ENCODE measurements around the gene DLG2.

The DLG2 gene

GRCh38 chr11:84543367-84544159, 1083.6 kb downstream of the DLG2 start:
- no peak for FAIRE-seq

- no peak for FAIRE-seq
These were observed 1085.3 kb downstream of the DLG2 start for GRCh38 chr11:84541731-84542340.

GRCh38 chr11:84536456-84536855, 1090.7 kb downstream of the DLG2 start:
- FAIRE-seq, result no peak

- FAIRE-seq, result no peak
These were observed 1094.8 kb downstream of the DLG2 start for GRCh38 chr11:84532364-84532763.

GRCh38 chr11:84526250-84526649, 1100.9 kb downstream of the DLG2 start:
- no peak for FAIRE-seq

GRCh38 chr11:84524422-84525051, 1102.6 kb downstream of the DLG2 start:
- no peak for FAIRE-seq

GRCh38 chr11:84522331-84522730, 1104.8 kb downstream of the DLG2 start:
- no peak for FAIRE-seq

GRCh38 chr11:84518631-84519183, 1108.4 kb downstream of the DLG2 start:
- no peak for FAIRE-seq

GRCh38 chr11:84514436-84514835, 1112.7 kb downstream of the DLG2 start:
- FAIRE-seq, result no peak

- FAIRE-seq, result no peak
These were observed 1123.6 kb downstream of the DLG2 start for GRCh38 chr11:84503503-84503902.

GRCh38 chr11:84501750-84502149, 1125.4 kb downstream of the DLG2 start:
- no peak for FAIRE-seq

- no peak for FAIRE-seq
These were observed 1129.1 kb downstream of the DLG2 start for GRCh38 chr11:84497981-84498411.

GRCh38 chr11:84497181-84497580, 1130.0 kb downstream of the DLG2 start:
- FAIRE-seq, result no peak

GRCh38 chr11:84496122-84496521, 1131.0 kb downstream of the DLG2 start:
- FAIRE-seq, result no peak

GRCh38 chr11:84480131-84480530, 1147.0 kb downstream of the DLG2 start:
- FAIRE-seq, result no peak

GRCh38 chr11:84476581-84476980, 1150.6 kb downstream of the DLG2 start:
- no peak for FAIRE-seq

- no peak for FAIRE-seq
These were observed 1155.6 kb downstream of the DLG2 start for GRCh38 chr11:84471501-84471900.

GRCh38 chr11:84468235-84468634, 1158.9 kb downstream of the DLG2 start:
- FAIRE-seq, result no peak

- FAIRE-seq, result no peak
These were observed 1162.1 kb downstream of the DLG2 start for GRCh38 chr11:84465040-84465439.

- no peak for FAIRE-seq
These were observed 1171.5 kb downstream of the DLG2 start for GRCh38 chr11:84455691-84456090.

- no peak for FAIRE-seq
These were observed 1174.9 kb downstream of the DLG2 start for GRCh38 chr11:84452211-84452610.

GRCh38 chr11:84438565-84438964, 1188.6 kb downstream of the DLG2 start:
- FAIRE-seq, result no peak
